Spinal cord (tissue), 10 donors: ENCODE data around the gene SCARF2. TPM values are rescaled to one million over a fixed set of nuclear protein-coding genes. Genes with fewer than 3 reads are reported as not detected.
A peak's percentile ranks its signal among the peaks of the same experiment; 100 is the strongest.

Source experiments
- DNase-seq, 6 donors: peaks; one replicate each; pipeline versions ENCODE4 v3.0.0 to v3.0.0-alpha.2; 2013 to 2015; ENCODE audit warnings: low spot score in 6 of 6, low read depth in 4 of 6
- H3K27ac ChIP-seq: one replicate; pipeline ENCODE4 v1.5.1; 2013; ENCODE audit warnings: low read depth, low read length, control low read depth
- H3K27me3 ChIP-seq: one replicate; pipeline ENCODE4 v1.6.1; 2013; ENCODE audit warnings: low read length; ENCODE audit not compliant: control insufficient read depth, insufficient read depth
- H3K36me3 ChIP-seq: one replicate; pipeline ENCODE4 v1.6.1; 2013; ENCODE audit warnings: low read length; ENCODE audit not compliant: control insufficient read depth, insufficient read depth
- H3K4me1 ChIP-seq: one replicate; pipeline ENCODE4 v1.6.1; 2013; ENCODE audit warnings: low read length; ENCODE audit not compliant: control insufficient read depth, insufficient read depth
- H3K4me3 ChIP-seq: one replicate; pipeline ENCODE4 v1.5.1; 2013; ENCODE audit warnings: low read depth, low read length, control low read depth
- H3K9me3 ChIP-seq: one replicate; pipeline ENCODE4 v1.6.1; 2013; ENCODE audit warnings: low read length; ENCODE audit not compliant: control insufficient read depth, insufficient read depth
- WGBS: methylation state at CpG from one replicate; pipeline ENCODE4 v1.1.5; 2013; ENCODE audit warnings: missing lambda C conversion rate; ENCODE audit not compliant: insufficient coverage; 5-methylcytosine and 5-hydroxymethylcytosine counted together
- polyA plus RNA-seq, 2 donors: library from polyadenylated mRNA; unstranded; fragments of 120-200 nt; gene quantifications; one replicate each; pipeline ENCODE4 v1.2.1, GENCODE V29; 2013; ENCODE audit not compliant: insufficient read length in 2 of 2
- total RNA-seq, 2 donors: library from RNA; depleted of rRNA in 1 of 2; stranded (reverse); fragments of 120-200 nt in 1 of 2; fragments of >200 nt in 1 of 2; gene quantifications; one replicate each; pipeline versions ENCODE4 v1.2.3 to v1.2.4, GENCODE V29; 2013 to 2014
- donor health status: healthy.

SCARF2 gene
- total and polyA plus RNA-seq, 4 donors, result 5.7 to 21.8 (median 12.9) TPM

GRCh38 chr22:20441631-20442484, 4.2 kb upstream of the SCARF2 start:
- 81% methylated on average over 18 of the region's 21 CpGs for WGBS
- no peak overlapping the region for H3K27ac ChIP-seq
- peaks cover 23% of the 10 kb centered on the region for H3K4me1 ChIP-seq
- no peaks in the 10 kb centered on the region for H3K9me3 ChIP-seq
- H3K36me3 ChIP-seq, result peaks cover 74% of the 10 kb centered on the region
- H3K27me3 ChIP-seq, result peaks cover 8% of the 10 kb centered on the region
- no peak overlapping the region for H3K4me3 ChIP-seq
- no peak for DNase-seq

GRCh38 chr22:20440637-20441591, 3.3 kb upstream of the SCARF2 start:
- peaks cover 30% of the 10 kb centered on the region for H3K4me1 ChIP-seq
- DNase-seq, result no peak
- peaks cover 14% of the 10 kb centered on the region for H3K27me3 ChIP-seq
- H3K27ac ChIP-seq, result no peak overlapping the region
- 75% methylated on average over 13 of the region's 13 CpGs for WGBS
- no peaks in the 10 kb centered on the region for H3K9me3 ChIP-seq
- peaks cover 65% of the 10 kb centered on the region for H3K36me3 ChIP-seq
- H3K4me3 ChIP-seq, result no peak overlapping the region

GRCh38 chr22:20439928-20440575, 2.4 kb upstream of the SCARF2 start:
- Histone ChIP-seq H3K27ac (no peak overlapping the region), H3K27me3 (peaks cover 20% of the 10 kb centered on the region), H3K36me3 (peaks cover 59% of the 10 kb centered on the region), H3K4me3 (no peak overlapping the region), H3K4me1 (peaks cover 39% of the 10 kb centered on the region), H3K9me3 (no peaks in the 10 kb centered on the region)
- 95% methylated on average over 4 of the region's 5 CpGs for WGBS
- no peak for DNase-seq

GRCh38 chr22:20439556-20439927, 1.9 kb upstream of the SCARF2 start:
- WGBS, result 81% methylated on average over 2 of the region's 4 CpGs
- H3K27ac ChIP-seq, result no peak overlapping the region
- H3K36me3 ChIP-seq, result peaks cover 56% of the 10 kb centered on the region
- no peak for DNase-seq
- H3K9me3 ChIP-seq, result no peaks in the 10 kb centered on the region
- peaks cover 42% of the 10 kb centered on the region for H3K4me1 ChIP-seq
- no peak overlapping the region for H3K4me3 ChIP-seq
- peaks cover 20% of the 10 kb centered on the region for H3K27me3 ChIP-seq

- Histone ChIP-seq H3K36me3 (peaks cover 52% of the 10 kb centered on the region), H3K9me3 (no peaks in the 10 kb centered on the region), H3K4me1 (peaks cover 43% of the 10 kb centered on the region), H3K4me3 (peak overlapping the region; percentile 54), H3K27me3 (peaks cover 20% of the 10 kb centered on the region), H3K27ac (no peak overlapping the region)
- no peak for DNase-seq
- whole genome bisulfite sequencing, result 63% methylated on average over 13 of the region's 13 CpGs
Observed at GRCh38 chr22:20438678-20439492, 1.3 kb upstream of the SCARF2 start.

- H3K36me3 ChIP-seq, result peaks cover 49% of the 10 kb centered on the region
- H3K4me3 ChIP-seq, result peak overlapping the region; percentile 54
- DNase-seq, result no peak
- WGBS, result 14% methylated on average over 6 of the region's 6 CpGs
- peaks cover 20% of the 10 kb centered on the region for H3K27me3 ChIP-seq
- H3K9me3 ChIP-seq, result no peaks in the 10 kb centered on the region
- peaks cover 43% of the 10 kb centered on the region for H3K4me1 ChIP-seq
- H3K27ac ChIP-seq, result peak overlapping the region; percentile 70
Observed at GRCh38 chr22:20438427-20438677, 727 bp upstream of the SCARF2 start.

- WGBS, result 1% methylated on average over 61 of the region's 61 CpGs
- H3K4me1 ChIP-seq, result peaks cover 42% of the 10 kb centered on the region
- peaks cover 23% of the 10 kb centered on the region for H3K27me3 ChIP-seq
- peaks cover 37% of the 10 kb centered on the region for H3K36me3 ChIP-seq
- H3K27ac ChIP-seq, result peak overlapping the region; percentile 61
- no peaks in the 10 kb centered on the region for H3K9me3 ChIP-seq
- DNase-seq, result peak in 2 of 6 donors; percentile 36 to 49
- peak overlapping the region; percentile 76 for H3K4me3 ChIP-seq
Observed at GRCh38 chr22:20436768-20437612, 635 bp downstream of the SCARF2 start.

- peaks cover 48% of the 10 kb centered on the region for H3K4me1 ChIP-seq
Observed at GRCh38 chr22:20436307-20436767, 1.3 kb downstream of the SCARF2 start.

More at GRCh38 chr22:20436307-20436767, 1.3 kb downstream of the SCARF2 start:
- Histone ChIP-seq H3K27me3 (peaks cover 30% of the 10 kb centered on the region), H3K9me3 (no peaks in the 10 kb centered on the region), H3K36me3 (peaks cover 31% of the 10 kb centered on the region), H3K27ac (peak overlapping the region; percentile 61), H3K4me3 (peak overlapping the region; percentile 76)
- peak in 1 of 6 donors; percentile 62 for DNase-seq
- under 1% methylated on average over 56 of the region's 56 CpGs for WGBS
